ENCODE results near the gene STOX2.

STOX2 gene

DNA sequence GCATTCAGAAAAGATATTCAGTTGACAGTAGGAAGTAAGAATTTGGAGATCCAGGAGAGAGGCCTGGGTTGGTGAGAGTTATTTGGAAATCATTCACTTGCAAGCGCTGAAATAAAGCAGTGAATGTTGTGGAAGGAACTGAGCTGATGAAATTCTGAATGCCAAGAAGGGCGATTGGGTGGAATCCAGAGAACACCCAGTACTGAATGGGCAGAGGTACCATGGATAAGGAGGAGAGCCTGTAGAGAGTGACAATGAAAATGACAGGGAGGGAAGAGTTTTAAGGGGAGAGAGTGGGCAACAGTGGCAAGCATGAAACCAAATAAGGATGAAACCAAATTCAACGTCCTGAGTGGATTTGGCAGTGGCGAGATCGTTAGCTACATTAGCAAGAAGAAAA is 6.7 kb upstream of the STOX2 start:
- no peak for DNase-seq

DNA sequence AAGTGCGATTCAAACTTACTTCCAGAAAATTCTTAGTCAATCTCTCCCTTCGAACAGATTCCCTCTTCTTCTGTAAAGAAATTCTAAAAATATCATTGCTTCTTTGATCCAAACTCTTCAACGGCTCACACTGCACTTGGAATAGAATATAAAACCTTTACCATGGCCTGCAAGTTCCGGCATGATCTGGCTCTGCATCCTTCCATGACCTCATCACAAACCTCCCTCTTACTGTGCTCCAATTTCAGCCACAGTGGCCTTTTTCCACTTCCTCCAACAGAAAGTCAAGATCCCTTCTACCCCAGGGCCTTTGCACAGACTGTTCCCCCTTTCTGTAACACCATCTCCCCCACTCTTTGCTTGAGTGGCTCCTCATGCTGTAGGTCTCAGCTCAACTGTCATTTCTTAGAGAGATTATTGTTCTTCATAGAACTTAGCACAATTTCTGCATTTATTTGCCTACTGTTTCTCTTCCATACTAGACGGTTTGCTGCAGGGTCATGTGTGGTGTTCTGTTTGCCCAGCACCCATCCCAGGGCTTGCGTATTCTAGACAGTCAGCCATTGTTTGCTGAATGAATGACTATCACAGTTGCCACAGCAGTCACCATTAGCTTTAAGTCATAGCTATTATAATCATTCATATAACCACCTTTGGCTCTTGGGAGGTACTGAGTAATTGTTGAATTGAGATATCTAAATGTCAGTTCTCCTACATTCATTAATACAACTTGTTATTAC is 1.9 kb upstream of the STOX2 start:
- no peak for DNase-seq

DNA sequence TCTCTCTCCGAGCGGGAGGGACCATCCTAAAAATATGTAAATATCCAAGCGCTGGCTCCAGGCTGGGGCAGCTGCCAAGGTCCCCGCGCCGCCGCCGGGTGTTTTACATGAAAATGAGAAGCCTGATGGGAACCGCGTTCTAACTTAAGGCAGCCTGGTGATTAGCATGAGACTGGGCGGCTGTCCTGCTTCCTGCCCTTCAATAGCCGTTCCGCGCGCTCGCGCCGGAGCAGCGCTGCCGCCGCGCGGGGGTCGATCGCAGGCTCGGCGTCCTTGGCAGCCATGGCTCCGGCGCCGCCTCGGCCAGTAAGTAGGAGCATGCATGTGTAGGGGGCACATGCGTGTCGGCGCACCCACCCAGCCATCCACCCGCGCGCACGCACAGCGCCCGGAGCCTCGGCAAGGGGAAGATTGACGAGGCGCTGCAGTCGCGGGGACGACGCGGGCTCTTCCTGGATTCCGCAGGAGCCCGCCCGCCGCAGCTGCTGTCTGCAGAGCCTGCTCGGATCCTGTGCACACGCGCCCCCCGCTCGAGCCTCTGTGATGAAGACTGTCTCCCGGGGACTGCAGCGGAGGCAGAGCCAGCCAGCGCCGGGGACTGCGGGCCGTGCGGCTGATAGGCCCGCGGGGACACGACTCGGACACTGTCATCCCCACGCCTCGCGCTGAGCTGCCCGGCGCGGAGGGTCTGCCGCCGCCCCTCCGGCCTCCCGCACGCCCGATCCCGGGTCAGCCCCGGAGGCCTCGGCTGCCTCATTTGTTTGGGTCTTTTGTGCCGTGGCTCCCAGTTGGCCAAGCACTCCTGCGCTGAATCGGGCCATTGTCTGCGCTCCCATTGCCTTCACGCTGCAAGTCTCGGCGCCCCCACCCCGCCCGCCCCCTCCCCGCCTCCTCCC is 734 bp downstream of the STOX2 start:
- peak; percentile 3 for DNase-seq

DNA sequence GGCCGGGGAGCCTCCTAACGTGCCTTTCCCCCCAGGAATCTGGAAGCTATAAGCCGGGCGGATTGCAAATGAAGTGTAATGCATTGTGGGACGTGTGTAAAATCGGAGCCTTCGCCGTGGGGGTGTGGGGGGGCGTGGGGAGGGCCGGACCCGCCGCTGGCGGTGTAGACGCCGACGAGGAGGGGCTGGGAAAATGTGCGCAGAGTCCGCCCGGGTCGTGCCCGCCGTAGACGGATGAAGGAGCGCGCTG is 1.3 kb downstream of the STOX2 start:
- DNase-seq = no peak

DNA sequence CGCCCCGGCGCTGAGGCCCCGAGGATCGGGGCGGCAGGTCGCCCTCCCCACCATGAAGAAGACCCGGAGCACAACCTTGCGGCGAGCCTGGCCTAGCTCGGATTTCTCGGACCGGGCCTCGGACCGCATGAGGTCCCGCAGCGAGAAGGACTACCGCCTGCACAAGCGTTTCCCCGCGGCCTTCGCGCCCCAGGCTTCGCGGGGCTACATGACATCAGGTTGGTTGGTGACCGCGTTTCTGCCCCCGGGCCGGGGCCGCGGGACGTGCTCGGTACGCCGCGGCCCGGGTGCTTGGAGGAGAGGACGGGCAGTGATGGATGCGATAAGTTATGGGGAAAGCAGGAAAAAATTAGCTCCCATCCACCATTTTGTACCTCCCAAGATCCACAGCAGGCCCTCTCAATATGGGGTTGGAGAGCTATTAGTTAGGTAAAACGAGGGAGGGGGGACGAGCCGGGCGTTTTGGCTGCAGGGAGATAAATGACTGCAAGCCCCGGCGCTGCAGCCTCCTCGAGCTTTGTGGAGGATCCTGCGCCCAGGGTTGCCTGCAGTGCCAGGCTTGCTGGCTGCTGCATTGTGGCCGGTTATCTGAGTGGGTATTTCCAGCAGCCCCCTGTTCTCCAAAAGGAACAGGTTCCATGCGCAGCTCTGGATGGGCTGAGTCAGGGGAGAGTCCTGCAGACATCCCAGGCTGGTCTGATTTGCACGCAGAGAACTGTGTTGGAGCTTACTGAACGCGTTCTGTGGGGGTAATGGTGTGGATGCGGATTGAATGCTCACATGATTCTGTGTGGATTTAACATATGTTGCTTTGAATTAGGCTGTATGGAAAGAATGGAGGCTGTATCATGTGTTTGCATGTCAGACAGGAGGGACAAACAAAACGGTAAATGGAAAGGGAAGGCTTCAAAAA is 1.9 kb downstream of the STOX2 start:
- no peak for DNase-seq

DNA sequence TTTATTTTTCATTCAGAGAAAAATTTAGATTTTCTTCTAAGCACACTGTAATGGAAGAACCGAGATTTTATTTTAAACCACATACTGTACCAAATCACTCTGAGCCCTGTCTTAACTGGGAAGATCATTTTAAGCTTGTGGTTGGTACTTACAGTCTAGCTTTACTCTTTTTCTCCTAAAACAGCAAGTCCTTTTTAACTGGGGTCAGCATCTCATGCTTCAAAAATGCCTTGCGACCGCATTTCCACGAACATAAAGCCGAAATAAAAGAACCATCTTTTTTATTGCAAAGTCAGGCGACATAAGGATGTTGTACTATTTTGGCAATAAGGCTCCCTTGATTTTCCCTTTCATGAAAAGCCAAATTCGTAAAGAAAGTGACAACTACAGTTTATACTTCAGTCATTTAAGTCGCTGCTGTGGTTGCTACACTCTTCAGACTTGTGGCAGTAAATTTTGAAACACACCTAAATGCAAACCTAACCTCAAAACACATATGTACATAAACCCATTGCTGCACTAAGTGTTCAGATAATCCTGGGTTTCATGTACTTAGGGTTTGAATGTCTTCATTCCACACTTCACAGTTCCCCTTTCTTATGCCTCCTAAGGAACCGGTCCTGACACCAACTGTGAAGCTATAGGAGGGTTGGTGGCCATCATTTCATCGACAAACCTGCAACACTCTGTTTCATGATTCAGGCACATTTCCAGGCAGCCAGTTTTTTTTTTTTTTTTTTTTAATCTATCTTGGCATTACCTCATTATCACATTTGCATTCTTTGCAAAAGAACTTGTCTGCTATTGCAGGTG is 3.0 kb downstream of the STOX2 start:
- no peak for DNase-seq

DNA sequence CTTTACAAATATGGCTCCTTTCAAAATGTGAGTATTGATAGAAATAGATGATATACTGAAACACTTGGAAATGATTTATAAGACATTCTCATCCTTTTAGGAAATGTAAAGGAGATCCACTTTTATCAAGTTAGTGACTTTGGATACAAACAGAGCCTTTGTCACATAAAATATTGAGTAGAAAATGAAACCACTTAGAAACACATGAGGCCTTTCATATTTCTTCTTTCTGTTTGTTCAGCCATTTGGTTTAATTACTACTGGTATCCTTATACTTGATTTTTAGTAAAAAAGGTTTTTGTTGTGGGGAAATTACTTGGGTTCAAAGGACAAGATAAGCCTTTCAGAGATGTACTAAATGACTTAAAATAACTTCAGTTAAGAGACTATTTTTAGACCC is 4.1 kb downstream of the STOX2 start:
- DNase-seq = no peak

DNA sequence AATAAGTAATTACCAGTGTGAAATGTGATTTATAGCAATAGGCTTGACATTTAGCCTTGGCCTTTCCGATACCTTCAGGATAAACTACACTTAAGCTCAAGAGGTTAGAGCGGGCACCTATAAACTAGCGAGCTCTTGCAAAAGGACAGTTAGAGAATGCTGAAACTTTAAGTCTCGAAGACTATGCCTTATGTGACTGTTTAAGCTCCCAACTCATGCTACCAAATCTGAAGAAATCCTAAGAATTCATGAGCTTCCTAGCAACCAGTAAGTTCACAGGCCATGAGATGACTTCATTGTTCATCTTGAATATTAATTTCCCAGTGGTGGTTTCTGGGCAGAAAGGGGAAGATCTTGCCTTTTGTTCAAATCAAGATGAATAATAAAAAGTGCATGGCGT is 4.7 kb downstream of the STOX2 start:
- no peak for DNase-seq

DNA sequence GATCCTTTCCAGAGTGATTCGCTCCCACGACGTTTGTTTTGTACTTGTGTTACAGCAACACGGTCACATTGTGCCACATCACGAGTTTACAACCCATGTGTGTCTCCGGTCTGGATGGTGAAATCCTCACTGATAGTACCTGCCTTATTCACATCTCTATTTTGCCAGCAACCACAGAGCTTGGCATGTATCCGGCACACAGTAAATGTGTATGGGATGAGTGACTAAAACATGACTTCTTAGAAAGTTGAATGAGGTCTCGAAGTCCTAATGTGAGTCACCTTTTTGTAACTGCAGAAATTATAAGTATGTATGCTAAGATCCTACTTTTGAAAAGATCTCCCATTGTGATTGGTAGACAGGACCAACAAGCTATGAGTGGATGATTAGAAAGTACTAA is 7.5 kb downstream of the STOX2 start:
- no peak for DNase-seq

DNA sequence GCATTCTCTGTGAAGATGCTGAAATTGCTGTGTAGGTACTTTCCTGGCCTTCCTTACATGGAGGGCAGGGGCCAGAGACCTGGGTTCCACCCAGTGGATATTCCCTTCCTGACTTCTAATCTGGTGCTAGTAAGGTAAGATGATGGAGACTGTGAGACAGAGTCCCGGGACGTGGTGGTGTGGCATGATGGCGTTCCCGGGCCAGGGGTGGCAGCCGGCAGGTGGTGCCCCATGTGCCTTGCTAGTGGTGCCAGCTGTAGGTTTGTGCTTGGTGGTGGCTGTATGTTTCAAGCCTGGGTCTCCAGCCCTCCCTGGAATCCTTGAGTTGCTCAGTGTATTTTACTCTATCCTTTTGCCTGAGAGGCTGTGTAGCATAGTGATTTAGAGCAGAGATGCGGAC is 10.9 kb downstream of the STOX2 start:
- no peak for DNase-seq

DNA sequence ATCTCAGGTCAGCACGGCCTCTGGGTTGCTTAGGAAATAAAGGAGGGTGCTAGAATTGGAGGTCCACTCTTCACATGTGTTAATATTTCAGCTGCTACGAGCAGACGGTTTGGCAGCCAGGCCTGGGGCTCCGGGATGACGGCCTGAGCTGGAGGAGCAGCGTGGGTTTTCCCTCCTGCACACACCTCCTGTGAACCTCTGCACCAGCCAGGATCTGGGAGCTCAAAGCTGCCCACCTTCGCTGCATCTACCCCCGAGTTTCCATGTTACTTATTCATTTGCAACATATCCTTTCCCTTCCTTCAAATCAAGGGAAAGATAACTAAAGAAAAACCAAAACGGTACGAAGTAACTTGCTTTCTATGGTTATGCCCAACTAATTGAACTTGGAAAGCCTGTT is 13.6 kb downstream of the STOX2 start:
- DNase-seq = no peak

DNA sequence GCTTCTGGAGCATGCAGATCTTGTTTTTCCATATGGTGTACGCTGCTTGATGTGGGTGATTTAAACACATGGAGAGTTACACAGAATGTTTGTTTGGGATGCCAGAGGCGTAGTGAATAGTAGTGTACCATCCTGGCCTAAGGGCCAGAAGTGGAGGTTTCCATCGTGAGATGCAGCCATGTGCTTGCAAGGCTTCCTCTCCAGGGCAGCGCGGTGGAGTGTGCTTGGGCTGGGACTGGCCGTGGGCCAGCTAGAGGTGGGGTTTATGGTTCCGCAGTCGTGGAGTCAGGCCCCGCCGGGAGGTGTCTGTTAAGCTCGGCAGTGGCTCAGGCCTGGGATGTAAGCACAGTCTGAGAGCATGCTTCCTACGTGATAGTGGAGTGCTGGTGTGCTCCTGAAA is 14.0 kb downstream of the STOX2 start:
- DNase-seq = no peak

DNA sequence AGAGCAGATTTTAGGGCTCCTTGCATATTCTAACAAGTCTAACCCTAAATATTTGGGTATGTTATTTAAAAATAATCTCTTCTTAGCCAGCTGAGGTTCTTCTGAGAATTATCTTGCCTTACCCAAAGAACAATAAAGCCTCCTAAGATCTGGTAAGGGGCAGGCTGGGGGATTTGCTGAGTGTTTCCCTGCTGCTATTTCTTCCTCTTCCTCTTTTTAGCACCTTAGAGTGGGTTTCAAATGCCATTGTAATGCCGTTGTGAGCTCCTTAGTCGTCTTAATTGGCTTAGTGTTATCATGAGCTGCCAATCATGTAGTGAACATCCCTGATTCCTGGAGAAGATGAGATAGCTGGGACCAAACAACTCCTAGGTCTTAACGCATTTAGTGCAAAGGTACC is 15.4 kb downstream of the STOX2 start:
- no peak for DNase-seq

DNA sequence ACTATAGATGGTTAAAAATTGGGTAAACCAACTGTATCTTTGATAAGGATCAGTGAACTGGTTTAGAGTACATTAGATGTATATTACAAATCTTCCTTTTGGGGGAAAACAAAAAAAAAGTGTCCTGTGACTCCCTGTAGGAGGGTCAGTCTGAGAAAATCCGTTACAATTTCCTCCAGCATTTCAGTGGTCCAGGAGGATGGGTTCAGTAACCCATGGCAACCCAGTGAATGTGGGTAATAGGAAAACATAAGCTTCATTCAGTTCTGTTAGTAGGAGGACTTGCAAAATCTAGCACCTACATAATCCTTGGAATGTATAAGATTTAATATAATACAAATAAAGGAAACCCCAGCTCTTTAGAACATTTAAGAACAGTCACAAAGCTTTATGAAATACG is 16.2 kb downstream of the STOX2 start:
- no peak for DNase-seq

DNA sequence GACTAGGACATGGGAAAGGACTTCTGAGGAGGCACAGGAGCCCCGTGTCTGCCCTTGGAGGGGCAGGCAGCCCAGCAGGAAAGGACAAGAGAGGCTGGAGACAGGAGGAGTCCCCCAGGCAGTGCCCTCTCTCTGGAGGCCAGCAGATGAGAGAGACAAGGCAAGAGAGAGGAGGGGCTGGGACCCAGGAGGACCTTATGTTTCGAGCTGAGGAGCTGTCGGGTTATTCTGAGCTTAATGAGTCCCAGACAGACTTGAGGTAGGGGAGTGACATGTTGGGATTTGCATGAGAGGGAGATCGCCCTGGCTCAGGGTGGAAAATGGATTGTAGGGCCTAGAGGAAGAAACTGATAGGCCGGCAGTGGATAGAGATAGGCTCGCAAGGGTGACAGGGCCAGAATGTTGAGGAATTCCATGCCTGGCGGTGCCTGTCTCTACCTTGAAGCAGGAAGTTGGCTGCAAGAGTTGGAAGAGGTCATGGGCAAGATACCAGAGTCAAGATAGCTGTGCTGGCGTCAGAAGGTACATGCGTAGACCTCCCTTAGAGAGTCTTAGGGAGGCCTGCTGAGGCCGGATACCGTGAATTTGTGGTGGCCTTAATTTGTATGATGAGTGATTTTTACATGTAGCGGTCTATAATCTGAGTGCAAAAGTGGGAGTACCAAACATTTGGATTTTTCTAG is 19.4 kb downstream of the STOX2 start:
- DNase-seq = no peak

DNA sequence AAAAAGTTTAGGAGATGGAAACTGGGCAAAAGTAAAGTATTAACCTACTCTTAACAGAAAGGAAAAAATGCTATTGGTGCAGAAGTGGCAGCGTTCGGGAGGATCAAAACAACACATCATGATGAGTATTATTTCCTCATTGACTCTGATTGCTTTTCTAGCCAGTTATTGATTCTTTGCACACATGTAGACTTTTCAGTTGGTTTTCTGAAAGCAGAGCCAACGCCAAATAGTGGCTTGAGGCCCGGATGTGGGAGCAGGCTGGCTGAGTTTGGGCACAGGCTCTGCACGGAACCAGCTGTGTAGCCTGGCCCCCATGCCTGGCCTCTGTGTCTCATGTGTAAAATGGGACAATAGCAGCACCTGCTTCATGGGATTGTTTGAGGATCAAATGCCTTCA is 21.8 kb downstream of the STOX2 start:
- no peak for DNase-seq

DNA sequence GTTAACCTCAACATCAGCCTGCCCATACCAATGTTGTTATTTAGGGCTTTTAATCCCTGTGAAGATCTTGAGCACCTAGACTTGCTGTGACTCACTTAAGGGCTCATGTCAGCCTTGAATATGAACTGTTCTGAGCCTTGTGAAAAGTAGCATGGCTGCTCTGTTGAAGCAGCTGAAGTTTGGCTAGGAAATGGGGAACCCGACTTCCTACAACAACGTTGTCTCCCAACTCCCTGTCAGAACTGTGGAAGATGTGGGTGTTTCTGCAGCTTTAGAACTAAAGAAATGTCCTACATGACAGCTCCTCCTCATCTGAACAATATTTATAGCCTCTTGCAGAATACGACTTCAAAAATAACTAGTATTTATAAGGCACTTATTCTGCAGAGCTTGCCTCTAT is 27.5 kb downstream of the STOX2 start:
- no peak for DNase-seq

DNA sequence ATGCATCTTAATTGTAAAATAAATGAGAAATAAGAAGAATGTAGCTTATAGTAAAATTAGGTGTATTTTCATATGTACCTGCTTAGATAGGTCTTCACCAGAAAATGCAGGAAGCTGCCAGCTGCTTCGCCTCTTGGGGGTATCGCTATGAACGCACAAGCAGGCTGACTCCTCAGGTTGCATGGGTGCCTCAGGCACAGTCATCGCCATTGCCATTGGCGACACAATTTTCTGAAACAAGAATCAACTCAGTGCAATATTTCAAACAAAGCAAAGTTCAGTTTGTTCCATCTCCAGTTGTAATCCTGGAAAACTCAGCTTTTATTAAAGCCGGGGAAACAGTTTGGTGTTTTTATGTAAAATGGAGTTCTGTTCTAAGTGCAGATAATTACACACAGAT is 29.7 kb downstream of the STOX2 start:
- DNase-seq = no peak

DNA sequence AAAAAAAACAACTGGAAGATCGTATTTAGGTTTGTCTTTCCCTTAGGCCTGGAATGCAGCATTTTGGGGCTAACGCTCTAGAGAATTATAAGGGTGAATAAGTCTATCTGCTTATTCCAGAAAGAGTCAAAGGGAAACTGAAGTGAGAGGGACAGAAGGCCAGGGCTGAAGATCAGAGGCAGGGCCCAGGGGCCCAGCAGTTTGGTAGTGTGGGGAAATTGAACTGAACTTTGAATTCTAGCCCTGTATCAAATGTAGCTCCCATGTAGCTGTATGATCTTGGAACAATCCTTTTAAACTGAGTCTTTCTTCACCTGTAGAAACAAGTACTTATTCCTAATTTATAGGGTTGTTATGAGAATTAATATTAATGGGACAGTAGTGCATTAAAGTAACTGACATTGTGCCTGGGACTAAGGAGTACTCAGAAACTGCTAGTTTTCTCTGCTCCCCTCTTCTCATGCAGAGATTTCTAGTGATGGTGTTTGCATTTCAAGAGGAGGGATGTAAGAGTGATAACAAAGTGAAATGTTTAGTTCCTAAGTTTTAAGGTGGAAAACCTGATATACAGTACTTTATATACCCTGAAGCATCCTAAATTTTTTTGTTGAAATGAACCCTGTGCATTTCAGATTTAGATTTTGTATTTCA is 30.4 kb downstream of the STOX2 start:
- no peak for DNase-seq

DNA sequence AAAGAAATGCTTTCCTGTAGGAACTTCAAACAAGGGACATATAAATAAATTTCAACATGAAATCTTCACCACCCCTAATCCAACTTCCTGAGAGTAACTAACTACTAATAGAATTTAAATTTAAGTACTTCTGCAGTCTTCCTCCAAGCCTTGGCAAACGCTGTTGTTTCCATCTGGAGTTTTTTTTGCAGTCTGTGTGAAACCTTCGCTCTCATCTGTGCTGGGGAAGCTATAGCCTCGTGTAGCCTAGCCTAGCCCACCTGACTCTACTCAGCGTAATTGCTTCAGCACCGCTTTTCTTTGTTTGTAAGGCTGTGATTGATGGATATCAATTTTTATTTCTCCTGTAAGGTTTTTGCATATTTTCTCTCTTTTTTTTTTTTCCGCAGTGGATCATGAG is 30.9 kb downstream of the STOX2 start:
- no peak for DNase-seq

DNA sequence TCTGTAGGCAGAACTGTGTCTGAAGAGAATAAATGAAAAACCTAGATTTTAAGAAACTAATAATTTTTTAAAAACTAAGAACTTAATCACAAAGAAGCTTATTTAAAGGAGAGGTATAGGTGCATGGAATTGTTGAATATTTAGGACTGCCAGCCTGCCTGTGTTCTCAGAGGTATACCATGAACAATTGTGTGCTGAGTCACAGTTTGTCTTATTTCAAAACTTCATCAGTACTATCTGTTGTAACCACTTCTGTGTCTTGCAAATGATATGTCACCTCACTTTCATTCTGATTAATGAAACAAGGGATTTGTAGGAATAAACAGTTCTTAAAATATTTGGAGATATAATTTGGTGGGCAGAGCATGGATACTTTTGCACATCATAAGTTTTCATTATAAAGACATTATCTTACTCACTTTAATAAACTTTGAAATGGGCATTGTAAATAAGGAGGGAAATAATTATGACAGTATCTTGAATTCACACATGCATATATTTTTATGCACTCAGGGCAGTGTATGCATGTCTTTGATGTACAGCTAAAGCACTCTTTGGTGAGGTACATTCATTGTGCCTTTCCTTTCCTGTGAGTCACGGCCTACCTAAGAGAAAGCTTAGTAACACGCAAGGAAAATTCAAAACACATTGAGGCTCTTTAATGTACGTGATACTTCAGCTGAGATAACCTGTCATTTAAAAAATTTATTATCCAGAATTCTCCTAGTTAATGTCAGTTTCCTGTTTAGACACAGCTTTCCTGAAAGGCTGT is 31.7 kb downstream of the STOX2 start:
- no peak for DNase-seq
